ENCODE data around the gene JAZF1. TPM values are rescaled to one million over a fixed set of nuclear protein-coding genes. Genes with fewer than 3 reads are reported as not detected.

The JAZF1 gene
- total and polyA plus RNA-seq, 2 of the 4 experiments (the other 2 are of a cell fraction), result 8.4 to 10.5 TPM

DNA sequence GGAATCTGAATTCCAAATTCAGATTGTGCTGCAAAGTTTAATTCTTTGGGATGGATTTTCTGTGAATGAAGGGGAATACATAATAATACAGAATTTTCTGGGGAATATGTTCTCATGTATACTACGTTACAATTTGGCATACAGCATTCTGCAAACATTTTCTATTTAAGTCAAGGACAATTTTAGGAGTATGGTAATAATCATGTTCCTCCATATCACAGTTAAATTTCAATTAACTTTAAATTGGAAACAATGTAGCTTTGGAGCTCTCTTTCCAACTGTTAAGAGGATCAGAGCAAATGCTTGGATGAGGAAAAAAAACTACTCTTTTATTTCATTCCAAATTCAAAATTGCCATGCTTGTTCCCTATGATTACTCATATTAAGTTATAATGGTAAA lies 217.5 kb downstream of the JAZF1 start:
- dilution Hi-C loops (cut with HindIII; ENCODE audit: low sequenced_read_pairs, unreplicated experiment) (no loop called here), intact Hi-C loops (cut with micrococcal nuclease) (no loop called here), in situ Hi-C loops (cut with MboI; ENCODE audit: low sequenced_read_pairs) (no loop called here)
- DNase-seq (no peak), ATAC-seq (ENCODE audit: low read depth) (no peak)
- no peaks in the 10 kb centered on the region for H3K9me3 ChIP-seq (ENCODE audit: control insufficient read depth, insufficient read depth, low read length)
- no peak for TF ChIP-seq CHD1 (IDR thresholded peaks at IDR 0.05; ENCODE audit: low read depth, low read length)
- TF ChIP-seq MXI1 (IDR thresholded peaks at IDR 0.05; ENCODE audit: borderline replicate concordance, low read depth, low read length), result no peak
- TF ChIP-seq POLR2A (IDR thresholded peaks at IDR 0.05; ENCODE audit: low read depth, low read length), result no peak
- TF ChIP-seq, protein P1, sequence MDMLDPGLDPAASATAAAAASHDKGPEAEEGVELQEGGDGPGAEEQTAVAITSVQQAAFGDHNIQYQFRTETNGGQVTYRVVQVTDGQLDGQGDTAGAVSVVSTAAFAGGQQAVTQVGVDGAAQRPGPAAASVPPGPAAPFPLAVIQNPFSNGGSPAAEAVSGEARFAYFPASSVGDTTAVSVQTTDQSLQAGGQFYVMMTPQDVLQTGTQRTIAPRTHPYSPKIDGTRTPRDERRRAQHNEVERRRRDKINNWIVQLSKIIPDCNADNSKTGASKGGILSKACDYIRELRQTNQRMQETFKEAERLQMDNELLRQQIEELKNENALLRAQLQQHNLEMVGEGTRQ (IDR thresholded peaks at IDR 0.05; ENCODE audit: low read depth, low read length), result no peak
- TF ChIP-seq BHLHE40 (IDR thresholded peaks at IDR 0.05; ENCODE audit: low read depth, low read length), result no peak
- TF ChIP-seq MAZ (IDR thresholded peaks at IDR 0.05; ENCODE audit: borderline replicate concordance, low read depth, low read length), result no peak
- no peak for TF ChIP-seq RCOR1 (IDR thresholded peaks at IDR 0.05; ENCODE audit: insufficient replicate concordance, low read length)
- TF ChIP-seq CEBPB (IDR thresholded peaks at IDR 0.05; ENCODE audit: low read depth, low read length), result no peak
- no peak for TF ChIP-seq RFX5 (IDR thresholded peaks at IDR 0.05; ENCODE audit: low read depth, low read length)
- TF ChIP-seq RAD21 (IDR thresholded peaks at IDR 0.05; ENCODE audit: low read length), result no peak
- no peak for TF ChIP-seq MAFK (IDR thresholded peaks at IDR 0.05; ENCODE audit: low read depth, low read length)
- peaks cover 8% of the 10 kb centered on the region; the same call in 1 of the 2 replicates for H4K20me1 ChIP-seq (ENCODE audit: insufficient read depth, low read length)
- POLR2A ChIA-PET (ENCODE audit: unreplicated experiment), result no interaction called here
- H4K8ac ChIP-seq (ENCODE audit: low read depth in 2 of 2, low read length in 2 of 2), result no peak overlapping the region
- no peak overlapping the region for H2BK20ac ChIP-seq (ENCODE audit: low read depth, low read length)
- H2BK15ac ChIP-seq (ENCODE audit: low read depth, low read length), result no peak overlapping the region
- H3K18ac ChIP-seq (ENCODE audit: low read depth, low read length), result no peak overlapping the region
- H4K5ac ChIP-seq (ENCODE audit: low read depth, low read length), result no peak overlapping the region
- WGBS, 2 experiments (ENCODE audit: extremely low coverage in 2 of 2, insufficient read length in 1 of 2), result no CpG with 5 or more reads among the region's 1 CpG
- no peak overlapping the region for H3K14ac ChIP-seq (replicated peaks; ENCODE audit: low read depth, low read length)
- H3K4ac ChIP-seq (ENCODE audit: low read depth, low read length), result no peak overlapping the region
- H3K27ac ChIP-seq (ENCODE audit: insufficient read depth, low read length), result no peak overlapping the region
- no peak overlapping the region for H2BK5ac ChIP-seq (ENCODE audit: low read depth, low read length, poor library complexity, severe bottlenecking)
- no peak overlapping the region for H2AK5ac ChIP-seq (ENCODE audit: low read depth, low read length)
- no peak overlapping the region for H4K91ac ChIP-seq (ENCODE audit: insufficient read depth, low read depth, low read length)
- H3K56ac ChIP-seq (ENCODE audit: extremely low read depth, insufficient read depth, low read length), result no peak overlapping the region
- no peak overlapping the region for H3K9ac ChIP-seq (ENCODE audit: low read depth, low read length)
- no peak overlapping the region for H2BK120ac ChIP-seq (ENCODE audit: low read depth, low read length)
- CTCF ChIA-PET, result interaction anchor here (0.7 to 1.3 kb wide), 3 partner anchors 10 to 454 kb away, joined by 3 read pairs; no protein-coding TSS in a partner anchor
- no TSS peak for BruUV-seq (replicated peaks)
- no peak overlapping the region for H3K4me3 ChIP-seq (ENCODE audit: insufficient read depth, low read depth, low read length)
- H2AK9ac ChIP-seq (replicated peaks; ENCODE audit: low read depth, low read length, poor library complexity), result no peak overlapping the region
- H2AFZ ChIP-seq (replicated peaks; ENCODE audit: low read length, poor library complexity), result no peak overlapping the region
- H3K23ac ChIP-seq (ENCODE audit: low read depth, low read length), result no peak overlapping the region
- H3K27me3 ChIP-seq (ENCODE audit: control insufficient read depth, insufficient read depth, low read length), result no peaks in the 10 kb centered on the region
- peaks cover 9% of the 10 kb centered on the region for H3K9me1 ChIP-seq (ENCODE audit: insufficient read depth, low read length)
- H3K36me3 ChIP-seq (ENCODE audit: control insufficient read depth, insufficient read depth, low read length), result no peaks in the 10 kb centered on the region
- H3K4me2 ChIP-seq (ENCODE audit: low read depth, low read length), result no peak overlapping the region
- peaks cover 12 to 33% of the 10 kb centered on the region in 2 experiments; a peak in 2 of 4 replicates for H3K79me1 ChIP-seq (ENCODE audit: low read depth in 1 of 2, low read length in 2 of 2)
- H3K4me1 ChIP-seq (ENCODE audit: control insufficient read depth, insufficient read depth, low read length), result no peaks in the 10 kb centered on the region; the same call in 1 of the 2 replicates

Measured in IMR-90 (cell line).